22Rv1 (cell line): ENCODE data around the gene DCDC2.
"Not testable (repeated sequence)": the region's sequence is repeated elsewhere in the genome, so short reads cannot be mapped to it uniquely, and the experiment has no call there.

Source experiments
- ZFX ChIP-seq: fragments of 450-650 bp; IDR thresholded peaks from 2 replicates; pipeline ENCODE4 v1.6.1; 2017; ENCODE audit warnings: antibody characterized with exemption, borderline replicate concordance
- TF ChIP-seq, protein P1 (sequence below): fragments of 450-650 bp; IDR thresholded peaks from 2 replicates; pipeline ENCODE4 v1.5.1; 2017; ENCODE audit warnings: mild to moderate bottlenecking

- TF ChIP-seq, protein P1, sequence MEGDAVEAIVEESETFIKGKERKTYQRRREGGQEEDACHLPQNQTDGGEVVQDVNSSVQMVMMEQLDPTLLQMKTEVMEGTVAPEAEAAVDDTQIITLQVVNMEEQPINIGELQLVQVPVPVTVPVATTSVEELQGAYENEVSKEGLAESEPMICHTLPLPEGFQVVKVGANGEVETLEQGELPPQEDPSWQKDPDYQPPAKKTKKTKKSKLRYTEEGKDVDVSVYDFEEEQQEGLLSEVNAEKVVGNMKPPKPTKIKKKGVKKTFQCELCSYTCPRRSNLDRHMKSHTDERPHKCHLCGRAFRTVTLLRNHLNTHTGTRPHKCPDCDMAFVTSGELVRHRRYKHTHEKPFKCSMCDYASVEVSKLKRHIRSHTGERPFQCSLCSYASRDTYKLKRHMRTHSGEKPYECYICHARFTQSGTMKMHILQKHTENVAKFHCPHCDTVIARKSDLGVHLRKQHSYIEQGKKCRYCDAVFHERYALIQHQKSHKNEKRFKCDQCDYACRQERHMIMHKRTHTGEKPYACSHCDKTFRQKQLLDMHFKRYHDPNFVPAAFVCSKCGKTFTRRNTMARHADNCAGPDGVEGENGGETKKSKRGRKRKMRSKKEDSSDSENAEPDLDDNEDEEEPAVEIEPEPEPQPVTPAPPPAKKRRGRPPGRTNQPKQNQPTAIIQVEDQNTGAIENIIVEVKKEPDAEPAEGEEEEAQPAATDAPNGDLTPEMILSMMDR: not testable (repeated sequence)
- not testable (repeated sequence) for TF ChIP-seq ZFX
Observed at GRCh38 chr6:24142733-24143132, 215.1 kb downstream of the DCDC2 start.
